Measurements from ENCODE around the gene CDCP1.

- no peak for TF ChIP-seq RAD21 (IDR thresholded peaks at IDR 0.05; ENCODE audit: low read depth)
- TF ChIP-seq MAX (IDR thresholded peaks at IDR 0.05) = no peak
- TF ChIP-seq YY1 (IDR thresholded peaks at IDR 0.05; ENCODE audit: low read depth) = no peak
- no peak for TF ChIP-seq CREB1 (IDR thresholded peaks at IDR 0.05; ENCODE audit: low read depth)
- no peak for TF ChIP-seq TCF12 (IDR thresholded peaks at IDR 0.05; ENCODE audit: low read depth)
- TF ChIP-seq EP300 (IDR thresholded peaks at IDR 0.05; ENCODE audit: borderline replicate concordance) = no peak
- TF ChIP-seq FOXM1 (IDR thresholded peaks at IDR 0.05; ENCODE audit: borderline replicate concordance, low read depth) = no peak
- no peak for TF ChIP-seq TAF1 (IDR thresholded peaks at IDR 0.05; ENCODE audit: low read depth)
Measured at GRCh38 chr3:45139372-45140140, 6.6 kb downstream of the CDCP1 start.
